Measurements from ENCODE around the gene LPP.

The LPP gene

DNA sequence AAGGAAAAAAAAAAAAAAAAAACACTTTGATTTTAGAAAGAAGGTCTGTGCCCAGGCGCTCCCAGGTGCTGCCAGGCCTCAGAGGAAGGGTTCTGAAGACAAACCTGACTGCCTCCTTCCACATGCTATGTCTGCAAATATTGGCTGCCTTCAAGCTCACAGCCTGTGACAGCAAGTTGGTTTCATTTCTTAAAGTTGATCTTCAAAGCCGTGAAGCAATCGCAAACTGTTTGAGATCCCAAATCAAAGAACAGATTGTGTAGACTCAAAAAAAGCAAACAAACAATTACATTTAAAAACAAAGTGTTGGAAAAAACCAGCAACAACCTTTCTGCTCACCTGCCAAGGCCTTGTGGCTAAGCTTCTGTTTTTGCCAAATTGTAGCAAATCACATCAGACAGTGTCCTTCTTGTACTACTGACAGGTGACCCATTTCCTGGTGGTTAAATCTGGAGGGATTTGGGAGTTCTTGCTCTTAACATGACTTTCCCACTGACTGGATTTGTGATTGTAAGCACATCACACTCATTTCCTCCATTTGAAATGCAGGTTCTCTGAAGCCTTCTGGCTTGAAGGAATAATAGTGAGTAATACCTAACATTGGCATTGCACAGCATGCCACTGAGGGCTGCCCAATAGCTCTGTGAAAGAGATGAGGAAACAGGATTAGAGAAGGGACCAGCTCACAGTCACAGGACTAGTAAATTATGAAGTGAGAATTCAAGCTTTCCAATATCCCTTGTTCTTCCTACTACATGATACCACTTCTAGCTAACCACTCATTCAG lies 502.4 kb downstream of the LPP start:
- no peak overlapping the region for H3K4me3 ChIP-seq (ENCODE audit: control insufficient read depth, low read depth, low read length)
- TF ChIP-seq, protein P1, sequence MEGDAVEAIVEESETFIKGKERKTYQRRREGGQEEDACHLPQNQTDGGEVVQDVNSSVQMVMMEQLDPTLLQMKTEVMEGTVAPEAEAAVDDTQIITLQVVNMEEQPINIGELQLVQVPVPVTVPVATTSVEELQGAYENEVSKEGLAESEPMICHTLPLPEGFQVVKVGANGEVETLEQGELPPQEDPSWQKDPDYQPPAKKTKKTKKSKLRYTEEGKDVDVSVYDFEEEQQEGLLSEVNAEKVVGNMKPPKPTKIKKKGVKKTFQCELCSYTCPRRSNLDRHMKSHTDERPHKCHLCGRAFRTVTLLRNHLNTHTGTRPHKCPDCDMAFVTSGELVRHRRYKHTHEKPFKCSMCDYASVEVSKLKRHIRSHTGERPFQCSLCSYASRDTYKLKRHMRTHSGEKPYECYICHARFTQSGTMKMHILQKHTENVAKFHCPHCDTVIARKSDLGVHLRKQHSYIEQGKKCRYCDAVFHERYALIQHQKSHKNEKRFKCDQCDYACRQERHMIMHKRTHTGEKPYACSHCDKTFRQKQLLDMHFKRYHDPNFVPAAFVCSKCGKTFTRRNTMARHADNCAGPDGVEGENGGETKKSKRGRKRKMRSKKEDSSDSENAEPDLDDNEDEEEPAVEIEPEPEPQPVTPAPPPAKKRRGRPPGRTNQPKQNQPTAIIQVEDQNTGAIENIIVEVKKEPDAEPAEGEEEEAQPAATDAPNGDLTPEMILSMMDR (IDR thresholded peaks at IDR 0.05; ENCODE audit: control insufficient read depth, insufficient read depth, low read depth, low read length, missing control alignments): no peak
- peak; percentile 4 for DNase-seq (ENCODE audit: low read depth)

- H3K4me3 ChIP-seq (ENCODE audit: control insufficient read depth, low read depth, low read length): no peak overlapping the region
- TF ChIP-seq, protein P1 (IDR thresholded peaks at IDR 0.05; ENCODE audit: control insufficient read depth, insufficient read depth, low read depth, low read length, missing control alignments): no peak
- DNase-seq (ENCODE audit: low read depth): no peak
These were observed 504.6 kb downstream of the LPP start for GRCh38 chr3:188658606-188659005.

- DNase-seq (ENCODE audit: low read depth): no peak
- TF ChIP-seq, protein P1 (IDR thresholded peaks at IDR 0.05; ENCODE audit: control insufficient read depth, insufficient read depth, low read depth, low read length, missing control alignments): no peak
- H3K4me3 ChIP-seq (ENCODE audit: control insufficient read depth, low read depth, low read length): no peak overlapping the region
These were observed 505.6 kb downstream of the LPP start for GRCh38 chr3:188659449-188660090.

DNA sequence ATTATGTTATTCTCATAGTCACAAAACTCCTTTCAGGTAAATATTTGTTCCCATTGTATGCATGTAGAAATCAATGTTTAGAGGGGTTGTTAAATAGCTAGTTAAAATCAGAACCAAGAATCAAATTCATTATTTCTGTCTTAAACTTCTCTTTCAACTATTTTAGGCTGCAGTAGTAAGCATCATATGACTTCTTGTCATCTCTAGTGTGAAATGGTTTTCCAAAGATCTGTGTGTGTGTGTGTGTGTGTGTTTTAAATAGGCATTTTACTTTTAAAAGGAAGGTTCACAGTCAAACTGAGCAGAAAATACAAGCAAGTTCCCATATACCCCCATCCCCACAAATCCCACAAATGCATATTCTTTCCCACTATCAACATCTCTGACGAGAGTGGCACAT lies 506.5 kb downstream of the LPP start:
- H3K4me3 ChIP-seq (ENCODE audit: control insufficient read depth, low read depth, low read length): no peak overlapping the region
- no peak for DNase-seq (ENCODE audit: low read depth)
- TF ChIP-seq, protein P1 (IDR thresholded peaks at IDR 0.05; ENCODE audit: control insufficient read depth, insufficient read depth, low read depth, low read length, missing control alignments): no peak

DNA sequence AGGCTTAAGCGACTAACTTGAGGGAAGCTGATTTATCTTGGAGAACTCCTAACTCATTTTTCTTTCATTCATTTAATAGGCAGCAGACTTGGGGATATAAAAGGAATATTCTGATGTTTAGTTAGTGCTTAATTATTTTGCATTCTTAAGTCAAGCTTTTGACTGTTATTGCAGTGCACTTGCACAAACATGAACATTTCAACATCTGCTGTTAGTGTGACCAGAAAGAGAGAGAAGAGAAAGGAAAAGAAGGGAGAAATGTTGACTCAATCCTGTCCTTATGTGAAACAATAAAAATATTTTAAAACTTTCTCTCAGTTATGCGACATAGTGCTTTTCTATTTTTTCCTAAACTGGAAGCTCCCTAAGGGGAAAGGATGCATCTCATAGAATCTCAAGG lies 507.8 kb downstream of the LPP start:
- TF ChIP-seq, protein P1 (IDR thresholded peaks at IDR 0.05; ENCODE audit: control insufficient read depth, insufficient read depth, low read depth, low read length, missing control alignments): no peak
- no peak overlapping the region for H3K4me3 ChIP-seq (ENCODE audit: control insufficient read depth, low read depth, low read length)
- DNase-seq (ENCODE audit: low read depth): no peak

- H3K4me3 ChIP-seq (ENCODE audit: control insufficient read depth, low read depth, low read length): no peak overlapping the region
- TF ChIP-seq, protein P1 (IDR thresholded peaks at IDR 0.05; ENCODE audit: control insufficient read depth, insufficient read depth, low read depth, low read length, missing control alignments): no peak
- no peak for DNase-seq (ENCODE audit: low read depth)
These were observed 508.3 kb downstream of the LPP start for GRCh38 chr3:188662214-188662613.

Data from AG09309 (cell line).